ENCODE data around the gene DHRS12. TPM values are rescaled to one million over a fixed set of nuclear protein-coding genes. Genes with fewer than 3 reads are reported as not detected.

The DHRS12 gene
- total RNA-seq, 4 donors from 2014 or later, result 11.8 to 22.2 (median 17.4) TPM

DNA sequence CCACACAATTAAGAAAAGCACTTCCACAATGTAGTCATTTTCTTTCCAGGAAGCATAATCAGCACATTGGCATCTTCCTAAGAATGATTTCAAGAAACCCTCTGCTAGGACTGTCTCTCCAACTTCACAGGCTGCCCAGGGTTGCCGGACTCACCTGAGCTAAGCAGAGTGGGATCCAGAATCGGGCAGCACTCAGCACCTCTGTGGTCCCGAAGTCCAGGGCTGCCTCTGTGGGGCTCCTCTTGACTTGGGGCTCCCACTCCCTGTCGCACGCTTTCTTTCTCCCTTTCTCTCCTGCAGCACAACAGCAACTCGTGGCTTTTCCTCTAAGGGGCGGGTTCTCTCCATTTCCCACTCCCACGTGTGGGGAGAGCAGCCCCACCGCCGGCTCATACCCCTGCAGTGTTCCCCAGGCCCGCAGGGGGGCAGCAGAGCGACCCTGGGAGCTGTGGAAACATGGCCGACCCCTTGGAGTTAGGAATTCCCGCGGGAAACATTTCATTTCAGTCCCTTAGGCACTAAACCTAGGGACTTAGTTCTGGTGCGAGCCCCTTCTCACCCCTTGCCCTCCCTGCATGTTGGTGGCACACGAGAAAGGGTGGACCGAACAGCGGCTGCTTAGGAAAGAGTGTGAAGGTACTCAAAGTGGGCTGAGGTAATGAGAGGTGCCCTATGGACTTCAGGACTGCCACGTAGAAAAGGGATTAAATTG lies 41.1 kb upstream of the DHRS12 start, which contains the start of gene TMEM272:
TSS of gene TMEM272 (minus strand) at position 316 of the 712 bp plus-strand sequence. CDS start 6,647 bp downstream, outside the sequence.
- ATAC-seq (ENCODE audit: low FRiP score), result peak; percentile 92
- DNase-seq (ENCODE audit: low spot score), result peak; percentile 44
- TF ChIP-seq, protein P1, sequence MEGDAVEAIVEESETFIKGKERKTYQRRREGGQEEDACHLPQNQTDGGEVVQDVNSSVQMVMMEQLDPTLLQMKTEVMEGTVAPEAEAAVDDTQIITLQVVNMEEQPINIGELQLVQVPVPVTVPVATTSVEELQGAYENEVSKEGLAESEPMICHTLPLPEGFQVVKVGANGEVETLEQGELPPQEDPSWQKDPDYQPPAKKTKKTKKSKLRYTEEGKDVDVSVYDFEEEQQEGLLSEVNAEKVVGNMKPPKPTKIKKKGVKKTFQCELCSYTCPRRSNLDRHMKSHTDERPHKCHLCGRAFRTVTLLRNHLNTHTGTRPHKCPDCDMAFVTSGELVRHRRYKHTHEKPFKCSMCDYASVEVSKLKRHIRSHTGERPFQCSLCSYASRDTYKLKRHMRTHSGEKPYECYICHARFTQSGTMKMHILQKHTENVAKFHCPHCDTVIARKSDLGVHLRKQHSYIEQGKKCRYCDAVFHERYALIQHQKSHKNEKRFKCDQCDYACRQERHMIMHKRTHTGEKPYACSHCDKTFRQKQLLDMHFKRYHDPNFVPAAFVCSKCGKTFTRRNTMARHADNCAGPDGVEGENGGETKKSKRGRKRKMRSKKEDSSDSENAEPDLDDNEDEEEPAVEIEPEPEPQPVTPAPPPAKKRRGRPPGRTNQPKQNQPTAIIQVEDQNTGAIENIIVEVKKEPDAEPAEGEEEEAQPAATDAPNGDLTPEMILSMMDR (IDR thresholded peaks at IDR 0.05), result peak in 1 of 3 donors; percentile 58

DNA sequence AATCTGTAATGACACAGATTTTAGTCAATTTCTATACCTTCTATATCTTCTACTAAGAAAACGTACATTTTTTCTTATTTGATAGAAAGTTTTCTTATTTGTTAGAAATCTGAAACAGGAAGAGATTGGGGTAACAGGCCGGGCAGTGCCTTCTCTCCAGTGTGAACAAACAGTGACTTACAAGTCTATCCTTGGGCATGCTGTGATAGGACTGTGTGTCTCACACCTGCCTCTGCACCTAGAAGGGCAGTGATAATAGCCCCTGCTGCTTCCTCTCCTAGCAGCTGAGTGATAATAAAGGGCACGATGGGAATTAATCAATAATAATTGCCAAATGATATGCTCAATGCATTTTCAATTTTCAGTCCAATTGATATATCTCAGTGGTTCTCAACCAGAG lies 39.6 kb upstream of the DHRS12 start:
- TF ChIP-seq, protein P1 (IDR thresholded peaks at IDR 0.05), result no peak
- DNase-seq (ENCODE audit: low spot score), result no peak
- no peak for ATAC-seq (ENCODE audit: low FRiP score)

DNA sequence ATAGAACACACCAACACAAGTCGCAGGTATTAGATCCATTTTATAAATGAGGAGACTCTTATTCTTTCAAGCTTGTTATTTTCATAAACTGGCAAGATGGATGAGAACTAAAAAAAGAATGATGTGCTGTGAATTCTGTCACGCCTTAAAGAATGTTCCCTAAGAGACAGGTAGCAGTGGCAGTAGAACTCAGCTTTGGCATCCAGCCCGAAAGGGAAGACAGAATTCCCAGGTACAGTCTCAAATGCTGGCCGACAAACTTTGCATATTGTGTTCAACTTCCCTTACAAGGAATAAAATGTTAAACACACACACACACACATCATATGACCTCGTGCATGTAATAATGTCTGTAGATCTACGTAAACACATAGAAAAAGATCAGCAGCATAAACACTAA lies 37.8 kb upstream of the DHRS12 start:
- ATAC-seq (ENCODE audit: low FRiP score), result no peak
- TF ChIP-seq, protein P1 (IDR thresholded peaks at IDR 0.05), result no peak
- DNase-seq (ENCODE audit: low spot score), result no peak

DNA sequence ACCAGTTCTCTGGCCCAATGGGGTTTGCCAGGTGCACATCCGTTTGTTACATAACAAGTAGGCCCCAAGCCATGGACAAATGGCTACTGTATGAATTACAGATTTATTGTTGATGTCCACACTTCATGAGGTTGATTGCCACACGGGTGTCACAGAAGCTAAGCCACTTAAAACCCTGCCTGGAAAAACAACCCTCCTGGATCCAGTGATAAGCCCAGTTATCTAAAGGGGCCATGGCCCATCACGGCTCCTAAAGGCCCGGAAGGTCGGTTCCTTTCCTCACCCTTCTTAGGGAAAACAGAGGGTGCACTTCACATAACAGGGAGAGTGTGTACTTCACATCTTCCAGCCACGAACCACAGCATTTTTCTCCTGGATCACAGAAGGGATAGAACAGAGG lies 37.0 kb upstream of the DHRS12 start:
- ATAC-seq (ENCODE audit: low FRiP score), result no peak
- TF ChIP-seq, protein P1 (IDR thresholded peaks at IDR 0.05), result no peak
- no peak for DNase-seq (ENCODE audit: low spot score)

DNA sequence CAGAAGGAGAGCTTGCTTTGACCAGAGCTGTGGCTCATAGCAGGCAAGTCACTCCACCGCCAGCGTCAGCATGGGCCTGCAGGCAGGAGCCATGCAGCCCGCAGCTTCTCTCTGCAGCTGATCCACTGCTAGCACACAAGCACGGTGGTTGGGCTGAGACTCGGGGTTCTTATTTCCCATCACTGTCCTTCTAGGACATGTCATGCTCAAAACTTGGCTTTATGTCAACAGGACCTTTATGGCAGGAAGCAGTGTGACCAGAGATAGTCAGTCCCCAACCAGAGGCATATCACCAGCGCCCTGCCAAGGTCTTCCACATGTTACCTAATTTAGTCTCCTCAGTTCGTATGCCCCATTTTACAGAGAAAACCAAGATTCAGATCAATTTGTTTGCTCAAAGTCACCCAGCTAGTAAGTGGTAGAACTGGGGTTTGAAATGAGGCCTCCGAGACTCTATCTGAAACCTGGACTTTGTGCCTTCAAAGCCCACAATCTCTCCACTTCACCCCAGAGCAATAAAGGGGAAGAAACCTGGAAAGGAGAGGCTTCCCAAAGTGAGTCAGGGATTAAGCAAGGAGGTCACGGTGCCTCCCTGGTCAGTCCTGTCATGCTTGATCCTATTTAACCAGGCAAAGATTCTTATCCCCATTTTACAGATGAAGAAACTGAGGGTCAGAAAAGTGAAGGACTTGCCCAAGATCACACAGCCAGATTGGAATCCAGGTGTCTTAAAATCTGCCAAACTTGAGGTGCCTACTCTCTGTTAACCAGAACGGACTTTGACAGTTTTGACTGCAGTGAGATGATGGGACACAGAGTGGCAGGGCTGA lies 36.0 kb upstream of the DHRS12 start:
- TF ChIP-seq, protein P1 (IDR thresholded peaks at IDR 0.05), result no peak

DNA sequence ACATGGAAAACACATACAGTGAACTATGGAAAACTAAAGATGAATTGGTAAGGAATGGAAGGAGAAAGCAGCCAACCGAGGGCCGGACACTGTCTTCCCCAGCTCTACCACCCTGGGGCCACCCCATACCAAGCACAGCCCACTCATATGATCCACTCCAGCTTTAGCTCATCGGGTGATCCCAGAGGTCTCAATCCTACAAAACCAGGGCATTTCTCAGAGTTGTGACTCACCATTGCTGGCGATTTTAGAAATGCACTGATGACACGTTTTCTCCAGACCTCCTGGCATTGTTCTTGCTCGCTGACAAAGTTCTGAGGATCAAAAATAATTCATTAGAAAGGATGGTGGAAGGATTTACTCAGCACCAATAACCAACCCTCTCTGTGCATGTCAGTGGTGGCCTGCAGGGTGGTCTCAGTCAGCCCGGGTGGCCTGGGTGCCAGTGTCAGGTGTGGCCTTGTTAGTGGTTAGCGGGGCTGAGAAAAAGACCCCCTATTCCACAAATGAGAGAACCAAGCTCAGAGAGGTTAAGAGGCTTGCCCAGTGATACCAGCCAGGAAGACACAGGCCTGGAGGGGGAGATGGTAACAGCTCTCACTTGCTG lies 34.4 kb upstream of the DHRS12 start:
- no peak for ATAC-seq (ENCODE audit: low FRiP score)
- no peak for DNase-seq (ENCODE audit: low spot score)
- TF ChIP-seq, protein P1 (IDR thresholded peaks at IDR 0.05), result no peak

More for the DNA sequence above, 36.0 kb upstream of the DHRS12 start:
- ATAC-seq (ENCODE audit: low FRiP score), result no peak
- no peak for DNase-seq (ENCODE audit: low spot score)
